B cell (primary cell): ENCODE data around the gene MYOF. TPM values are rescaled to one million over a fixed set of nuclear protein-coding genes. Genes with fewer than 3 reads are reported as not detected.
"Not testable (repeated sequence)": the region's sequence is repeated elsewhere in the genome, so short reads cannot be mapped to it uniquely, and the experiment has no call there.

Source experiments
- ATAC-seq: fragments of 200-7000 bp; cut with Tn5 transposase; one replicate; pipeline ENCODE4 v1.10.0; 2021; ENCODE audit warnings: low read depth, mild to moderate bottlenecking, moderate number of reproducible peaks, moderate library complexity
- CTCF ChIA-PET: fragments of 350-600 bp; sonication (Branson Sonifier 250); formaldehyde crosslinking; loops from one replicate; lab custom pipeline; 2021; ENCODE audit warnings: antibody characterized with exemption, inconsistent platforms; lab: Charles Lee
- POLR2A ChIA-PET: fragments of 350-600 bp; sonication (Branson Sonifier 250); formaldehyde crosslinking; loops from one replicate; lab custom pipeline; 2021; ENCODE audit warnings: antibody characterized with exemption; lab: Charles Lee
- DNase-seq: peaks from one replicate; pipeline ENCODE4 v3.0.0; 2013
- H2AFZ ChIP-seq: 2 replicates; pipeline ENCODE4 v1.6.1; 2012; ENCODE audit warnings: mild to moderate bottlenecking, low read depth, low read length; ENCODE audit not compliant: insufficient read depth, poor library complexity, severe bottlenecking
- H3K27ac ChIP-seq, 2 donors: 1 replicate in 1 of 2; 2 replicates in 1 of 2; pipeline ENCODE4 v1.5.1; 2012 to 2013; ENCODE audit warnings: low read length in 2 of 2, mild to moderate bottlenecking in 2 of 2, moderate library complexity in 1 of 2
- H3K27me3 ChIP-seq, 4 experiments: fragments of 200-600 bp in 1 of 4; sonication (generic) in 1 of 4; replicated peaks in 1 of 4; 1 replicate in 2 of 4; 2 replicates in 2 of 4; pipeline versions ENCODE4 v1.6.1 to v1.7.0; 2013 to 2016; ENCODE audit warnings: low read length in 3 of 4, mild to moderate bottlenecking in 2 of 4, mixed read lengths in 1 of 4, moderate library complexity in 1 of 4; ENCODE audit not compliant: insufficient read depth in 4 of 4, control insufficient read depth in 3 of 4; ENCODE audit errors: control extremely low read depth in 1 of 4
- H3K36me3 ChIP-seq, 2 experiments: replicated peaks in 1 of 2; 1 replicate in 1 of 2; 2 replicates in 1 of 2; pipeline versions ENCODE4 v1.6.1 to v1.7.1; 2013; ENCODE audit warnings: low read length in 1 of 2; ENCODE audit not compliant: insufficient read depth in 2 of 2, control insufficient read depth in 1 of 2; ENCODE audit errors: control extremely low read depth in 1 of 2, extremely low read depth in 1 of 2
- H3K4me1 ChIP-seq, 2 donors: fragments of 200-600 bp in 1 of 2; sonication (generic) in 1 of 2; 1 replicate in 1 of 2; 2 replicates in 1 of 2; pipeline versions ENCODE4 v1.5.1 to v1.6.1; 2013 to 2017; ENCODE audit warnings: low read length in 2 of 2; ENCODE audit not compliant: control insufficient read depth in 2 of 2, insufficient read depth in 2 of 2
- H3K4me2 ChIP-seq: replicated peaks from 2 replicates; pipeline ENCODE3; 2012; ENCODE audit warnings: mild to moderate bottlenecking, low read depth, low read length; ENCODE audit not compliant: poor library complexity, severe bottlenecking
- H3K4me3 ChIP-seq, 5 experiments: fragments of 200-600 bp in 1 of 5; sonication (generic) in 1 of 5; 1 replicate in 3 of 5; 2 replicates in 2 of 5; pipeline versions ENCODE4 v1.5.1 to v1.7.0; 2011 to 2016; ENCODE audit warnings: low read length in 4 of 5, mild to moderate bottlenecking in 4 of 5, low read depth in 2 of 5, control low read depth in 1 of 5, moderate library complexity in 1 of 5; ENCODE audit not compliant: insufficient read depth in 1 of 5; ENCODE audit errors: control extremely low read depth in 1 of 5, extremely low read depth in 1 of 5
- H3K79me2 ChIP-seq: fragments of 200-600 bp; sonication (generic); one replicate; pipeline ENCODE4 v1.6.0; 2016; ENCODE audit warnings: low read length; ENCODE audit not compliant: control insufficient read depth, insufficient read depth
- H3K9ac ChIP-seq: fragments of 200-600 bp; sonication (generic); 2 replicates; pipeline ENCODE4 v1.6.1; 2017; ENCODE audit warnings: mild to moderate bottlenecking, low read length, moderate library complexity
- H3K9me3 ChIP-seq, 3 donors: one replicate each; pipeline versions ENCODE4 v1.6.1 to v1.7.1; 2013; ENCODE audit warnings: low read length in 2 of 3; ENCODE audit not compliant: control insufficient read depth in 2 of 3, insufficient read depth in 1 of 3; ENCODE audit errors: control extremely low read depth in 1 of 3
- H4K20me1 ChIP-seq: 2 replicates; pipeline ENCODE4 v1.6.0; 2012; ENCODE audit warnings: mild to moderate bottlenecking, low read length; ENCODE audit not compliant: insufficient read depth, control insufficient read depth, poor library complexity, severe bottlenecking
- H3K27ac Mint-ChIP-seq: one replicate; pipeline ENCODE4 v1.8.0; 2021; ENCODE audit warnings: mixed read lengths
- H3K27me3 Mint-ChIP-seq: one replicate; pipeline ENCODE4 v1.8.0; 2021; ENCODE audit warnings: mixed read lengths
- H3K4me1 Mint-ChIP-seq: one replicate; pipeline ENCODE4 v1.8.0; 2021; ENCODE audit warnings: mixed read lengths
- H3K4me3 Mint-ChIP-seq: one replicate; pipeline ENCODE4 v1.8.0; 2021; ENCODE audit warnings: mixed read lengths
- H3K9me3 Mint-ChIP-seq: one replicate; pipeline ENCODE4 v1.8.0; 2022; ENCODE audit warnings: mixed read lengths; ENCODE audit not compliant: insufficient read depth
- CTCF ChIP-seq: fragments of 200-600 bp; IDR thresholded peaks from one replicate; pipeline ENCODE4 v1.8.0; 2022; ENCODE audit warnings: antibody characterized with exemption, mild to moderate bottlenecking
- EZH2 ChIP-seq: IDR thresholded peaks from 2 replicates; pipeline ENCODE4 v1.6.1; 2012; ENCODE audit warnings: borderline replicate concordance, low read depth, mild to moderate bottlenecking, moderate library complexity, low read length; ENCODE audit not compliant: insufficient read depth, poor library complexity, severe bottlenecking
- WGBS: methylation state at CpG from one replicate; pipeline ENCODE4 v1.1.5; 2013; ENCODE audit warnings: missing lambda C conversion rate; ENCODE audit not compliant: insufficient coverage; 5-methylcytosine and 5-hydroxymethylcytosine counted together
- intact Hi-C: fragments of 100-400 bp; cut with micrococcal nuclease; formaldehyde crosslinking; loops from one replicate; pipeline ENCODE4 v1.10.0; 2022
- polyA plus RNA-seq: library from polyadenylated mRNA; depleted of rRNA; stranded (reverse); fragments of >200 nt; gene quantifications from 2 replicates; pipeline ENCODE4 v1.2.3, GENCODE V29; 2012
- total RNA-seq, 2 donors: library from RNA; stranded (reverse); fragments of 120-200 nt in 1 of 2; gene quantifications; 1 replicate in 1 of 2; 2 replicates in 1 of 2; pipeline versions ENCODE4 v1.2.3 to v1.2.4, GENCODE V29; 2013 to 2022

The MYOF gene
- total and polyA plus RNA-seq, 2 donors (not counting 1 experiment from before 2014, with no cell fraction given) = 0.07 to 0.18 TPM

- intact Hi-C loops = loop anchor here (1.0 kb wide), 1 partner anchor 209 kb away; no protein-coding TSS in a partner anchor
- Mint-ChIP-seq H3K27me3 (no peaks in the 10 kb centered on the region), H3K9me3 (no peaks in the 10 kb centered on the region), H3K4me3 (no peak overlapping the region), H3K27ac (no peak overlapping the region), H3K4me1 (no peaks in the 10 kb centered on the region)
- Histone ChIP-seq H3K4me3 (no peak overlapping the region), H4K20me1 (no peaks in the 10 kb centered on the region), H3K4me2 (no peak overlapping the region), H3K4me1 (no peaks in the 10 kb centered on the region), H3K27me3 (no peaks in the 10 kb centered on the region), H3K9ac (no peak overlapping the region), H3K9me3 (no peaks in the 10 kb centered on the region), H2AFZ (no peak overlapping the region), H3K27ac (no peak overlapping the region), H3K79me2 (no peaks in the 10 kb centered on the region), H3K36me3 (no peaks in the 10 kb centered on the region)
- DNase-seq = peak; percentile 60
- CTCF ChIA-PET = interaction anchor here (1.1 to 3.5 kb wide), 4 partner anchors 9 to 210 kb away, joined by 3 to 23 read pairs (median 5); no protein-coding TSS in a partner anchor
- ATAC-seq = no peak
- TF ChIP-seq EZH2 (no peak), CTCF (peak; percentile 83)
- WGBS = 76% methylated on average over 17 of the region's 20 CpGs
- POLR2A ChIA-PET = no interaction called here
Measured at GRCh38 chr10:93288679-93289634, 193.2 kb downstream of the MYOF start.

- POLR2A ChIA-PET = interaction anchor here (0.5 to 0.7 kb wide), 2 partner anchors 8 to 172 kb away, joined by 5 to 6 read pairs; no protein-coding TSS in a partner anchor
- CTCF ChIA-PET = interaction anchor here (0.7 to 1.9 kb wide), 5 partner anchors 11 to 333 kb away, joined by 3 to 6 read pairs (median 4); no protein-coding TSS in a partner anchor
- Histone ChIP-seq H3K27ac (no peak overlapping the region), H3K79me2 (no peaks in the 10 kb centered on the region), H3K4me1 (no peaks in the 10 kb centered on the region), H3K27me3 (no peaks in the 10 kb centered on the region), H3K36me3 (no peaks in the 10 kb centered on the region), H3K9ac (no peak overlapping the region), H3K9me3 (no peaks in the 10 kb centered on the region), H2AFZ (no peak overlapping the region), H4K20me1 (no peaks in the 10 kb centered on the region), H3K4me3 (no peak overlapping the region), H3K4me2 (no peak overlapping the region)
- TF ChIP-seq EZH2 = no peak
- H3K27me3 Mint-ChIP-seq = no peaks in the 10 kb centered on the region
- H3K27ac Mint-ChIP-seq = no peak overlapping the region
- intact Hi-C loops = no loop called here
- no peak overlapping the region for H3K4me3 Mint-ChIP-seq
- 100% methylated on average over 1 of the region's 1 CpG for WGBS
- H3K9me3 Mint-ChIP-seq = no peaks in the 10 kb centered on the region
- ATAC-seq = no peak
- peaks cover 3% of the 10 kb centered on the region for H3K4me1 Mint-ChIP-seq
- no peak for DNase-seq
Measured at GRCh38 chr10:93287775-93288174, 194.4 kb downstream of the MYOF start.

- H3K4me1 ChIP-seq, H4K20me1 ChIP-seq, H3K9ac ChIP-seq, H3K9me3 Mint-ChIP-seq, H3K4me3 ChIP-seq, H3K79me2 ChIP-seq, H3K27me3 ChIP-seq, H3K27ac ChIP-seq, H2AFZ ChIP-seq, intact Hi-C loops, H3K27ac Mint-ChIP-seq, DNase-seq, H3K4me1 Mint-ChIP-seq, ATAC-seq, H3K27me3 Mint-ChIP-seq, H3K4me2 ChIP-seq, POLR2A ChIA-PET, H3K36me3 ChIP-seq, CTCF ChIA-PET, H3K9me3 ChIP-seq, H3K4me3 Mint-ChIP-seq: not testable (repeated sequence)
- 93% methylated on average over 8 of the region's 11 CpGs for WGBS
Measured at GRCh38 chr10:93284246-93284645, 197.9 kb downstream of the MYOF start.
